NCI-H2196 treated with DMSO at 0.1 percent for 48 hours (cell line): Measurements from ENCODE around the gene RORB.

ENCODE experiments used
- DNase-seq: peaks from one replicate; lab custom pipeline; 2025; ENCODE audit not compliant: unreplicated experiment; lab: John Stamatoyannopoulos, UW

RORB gene

DNA sequence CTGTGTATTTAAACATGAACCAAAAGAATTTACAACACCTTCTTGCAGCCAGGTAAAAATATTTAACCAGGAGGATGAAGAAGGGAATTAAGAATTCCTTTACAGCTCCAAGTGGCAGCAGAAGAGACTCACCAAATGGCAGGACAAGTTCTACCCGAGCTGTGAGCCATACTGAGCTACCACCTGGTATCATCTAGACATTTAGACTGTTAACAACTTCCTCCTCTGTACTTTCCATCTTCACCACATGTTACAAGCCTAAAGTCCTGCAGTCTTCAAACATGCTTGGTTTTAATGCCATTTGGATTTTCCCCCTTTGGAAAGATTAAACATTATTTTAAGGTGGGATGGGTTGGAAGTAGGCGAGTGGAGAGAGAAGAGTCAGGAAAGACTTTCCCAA is 200.4 kb downstream of the RORB start:
- DNase-seq = no peak

DNA sequence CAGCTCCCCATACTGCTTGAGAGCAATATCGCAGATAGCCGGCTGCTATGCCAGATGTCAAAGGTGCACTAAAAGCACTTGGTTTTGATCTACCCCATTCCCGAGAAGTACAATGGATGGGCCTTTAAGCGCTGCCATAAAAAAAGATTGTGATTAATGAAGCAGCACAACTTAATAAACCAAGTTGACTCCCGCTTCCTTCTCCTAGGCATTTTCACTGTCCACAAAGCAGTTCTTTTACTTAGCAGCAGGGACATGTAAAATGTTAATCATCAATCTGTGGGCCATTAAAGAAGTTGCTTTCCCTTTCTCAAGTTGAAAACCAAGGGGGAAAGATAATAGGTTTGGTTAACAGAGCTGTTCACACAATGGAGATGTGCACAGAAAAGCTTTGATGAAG is 214.2 kb downstream of the RORB start:
- DNase-seq = no peak

DNA sequence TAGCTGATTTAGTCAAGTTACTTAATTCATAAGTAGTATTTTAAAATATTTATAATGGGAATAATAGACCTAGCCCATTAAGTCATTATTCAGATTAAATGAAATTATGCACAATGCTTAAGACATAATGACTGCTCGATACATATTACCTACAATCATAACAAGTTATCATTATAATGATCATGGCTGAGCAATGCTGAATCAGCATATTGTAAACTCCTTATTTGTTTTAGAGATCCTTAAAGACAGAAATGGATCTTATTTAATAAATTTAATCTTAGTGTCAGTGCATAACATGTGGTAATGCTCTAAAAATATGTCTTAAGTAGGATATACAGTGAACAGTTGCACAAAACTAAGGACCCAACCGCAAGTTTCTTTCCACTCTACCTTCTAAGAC is 221.6 kb downstream of the RORB start:
- no peak for DNase-seq

DNA sequence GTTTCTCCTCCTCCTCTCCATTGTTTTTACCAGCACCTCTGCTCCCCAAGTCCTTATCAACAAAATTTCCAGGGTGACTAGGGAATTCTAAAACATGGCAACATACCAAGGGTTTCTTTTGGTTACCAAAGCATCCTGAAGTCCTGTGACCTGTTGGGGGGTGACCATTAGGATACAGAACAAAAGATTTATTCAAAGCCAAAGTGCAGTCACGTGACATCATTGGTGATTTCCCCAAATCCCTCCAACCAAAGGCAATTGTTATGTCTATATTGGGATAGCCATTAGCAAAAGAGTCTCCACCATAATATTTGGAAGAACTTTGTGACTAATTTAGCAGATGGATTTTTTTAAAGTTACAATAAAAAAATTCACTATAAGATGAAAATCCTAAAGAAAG is 222.2 kb downstream of the RORB start:
- no peak for DNase-seq

DNA sequence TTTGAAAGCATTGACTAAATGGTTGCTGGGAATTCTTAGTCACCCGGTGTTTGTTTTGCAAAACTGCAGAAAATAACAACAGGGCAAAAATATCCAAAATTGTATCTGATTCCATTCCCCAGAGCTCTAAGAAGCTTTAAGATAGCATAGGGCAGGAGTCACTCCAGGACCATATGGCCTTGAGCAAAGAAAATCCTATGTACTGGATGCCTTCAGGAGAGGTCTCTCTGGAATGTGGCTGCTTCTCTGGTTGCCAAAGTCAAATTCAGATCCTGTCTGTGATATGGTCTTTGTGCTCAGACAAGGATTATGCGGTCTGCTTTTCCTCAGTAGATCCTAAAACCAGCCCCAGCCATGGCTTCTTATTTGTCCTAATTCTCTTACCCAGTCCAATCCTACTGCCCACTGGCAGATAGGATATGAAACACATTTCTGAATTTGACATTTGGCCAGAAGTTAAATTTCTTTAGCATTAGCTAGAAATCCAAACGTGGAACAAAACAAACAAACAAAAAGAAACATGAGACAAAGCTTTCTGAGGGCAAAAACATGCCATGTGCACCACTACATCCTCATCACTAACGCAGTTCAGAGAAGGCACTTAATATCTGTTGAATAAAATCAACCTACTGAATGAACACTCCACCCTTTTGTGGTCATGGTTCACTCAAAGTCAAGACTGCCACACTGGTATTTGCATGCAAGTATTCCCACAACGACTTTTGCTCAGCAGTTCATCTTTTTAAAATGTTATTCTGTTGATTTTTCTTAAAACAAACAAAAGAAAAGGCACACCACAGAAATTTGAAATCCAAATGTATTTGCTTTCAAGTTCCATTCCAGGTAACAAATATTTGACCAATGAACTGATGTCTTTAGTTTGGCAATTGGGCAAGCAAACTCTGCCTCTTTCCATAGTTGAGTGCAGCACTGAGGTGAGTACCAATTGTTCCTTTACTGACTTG is 224.8 kb downstream of the RORB start:
- no peak for DNase-seq

DNA sequence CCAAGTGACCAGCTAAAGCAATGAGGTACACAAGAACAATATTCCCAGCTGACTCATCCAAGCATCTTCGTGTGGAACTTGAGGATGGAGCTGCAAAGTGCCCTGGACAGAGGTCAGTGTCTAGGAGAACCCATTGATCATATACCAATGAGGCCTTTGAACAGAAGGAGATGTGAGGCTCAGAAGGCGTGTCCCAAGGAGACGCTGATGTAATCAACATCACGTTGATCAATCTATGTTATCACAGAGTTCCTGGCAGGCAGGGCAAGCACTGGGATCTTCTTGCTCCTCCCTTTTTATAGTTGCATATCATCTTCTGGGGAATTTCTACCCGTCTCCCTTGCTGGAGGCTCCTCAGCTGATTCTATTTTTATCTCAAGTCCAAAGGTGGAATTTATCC is 227.2 kb downstream of the RORB start:
- no peak for DNase-seq

DNA sequence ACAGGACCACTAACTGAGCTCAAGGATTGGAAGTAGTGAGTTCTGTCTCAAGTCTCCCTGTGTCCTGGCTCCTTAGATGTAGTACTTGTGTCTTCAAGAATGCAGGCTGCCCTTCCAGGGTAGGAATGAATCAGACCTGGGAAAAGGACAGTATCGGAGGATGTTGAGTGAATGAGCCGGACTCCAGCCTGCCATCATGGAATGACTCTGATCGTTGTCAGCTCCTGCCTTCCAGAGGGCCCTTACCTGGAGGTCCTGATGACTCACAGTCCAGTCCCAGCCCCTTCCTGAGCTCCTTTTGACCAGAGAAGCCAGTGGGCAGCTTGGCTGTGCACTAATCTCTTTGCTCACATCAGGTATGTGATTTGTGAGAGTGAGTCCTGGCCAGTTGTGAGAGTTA is 229.4 kb downstream of the RORB start:
- no peak for DNase-seq

DNA sequence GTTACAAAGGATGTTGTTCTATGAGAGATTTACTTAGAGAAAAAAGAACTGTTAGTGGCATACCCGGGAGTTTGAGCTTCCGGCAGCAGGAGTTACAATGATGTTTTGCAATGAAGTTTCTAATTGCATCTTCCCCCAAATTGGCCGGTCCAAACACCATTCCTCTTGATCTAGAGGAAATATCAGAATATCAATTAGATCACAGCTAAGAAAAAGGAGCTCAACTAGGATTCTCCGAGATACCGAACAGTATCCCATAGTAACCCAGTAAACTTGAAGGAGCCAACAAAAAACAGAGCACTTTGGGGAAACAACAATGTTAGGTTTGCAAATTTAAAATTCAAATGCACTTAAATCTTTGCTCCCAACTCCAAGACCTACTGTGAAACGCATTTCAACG is 231.0 kb downstream of the RORB start:
- no peak for DNase-seq

DNA sequence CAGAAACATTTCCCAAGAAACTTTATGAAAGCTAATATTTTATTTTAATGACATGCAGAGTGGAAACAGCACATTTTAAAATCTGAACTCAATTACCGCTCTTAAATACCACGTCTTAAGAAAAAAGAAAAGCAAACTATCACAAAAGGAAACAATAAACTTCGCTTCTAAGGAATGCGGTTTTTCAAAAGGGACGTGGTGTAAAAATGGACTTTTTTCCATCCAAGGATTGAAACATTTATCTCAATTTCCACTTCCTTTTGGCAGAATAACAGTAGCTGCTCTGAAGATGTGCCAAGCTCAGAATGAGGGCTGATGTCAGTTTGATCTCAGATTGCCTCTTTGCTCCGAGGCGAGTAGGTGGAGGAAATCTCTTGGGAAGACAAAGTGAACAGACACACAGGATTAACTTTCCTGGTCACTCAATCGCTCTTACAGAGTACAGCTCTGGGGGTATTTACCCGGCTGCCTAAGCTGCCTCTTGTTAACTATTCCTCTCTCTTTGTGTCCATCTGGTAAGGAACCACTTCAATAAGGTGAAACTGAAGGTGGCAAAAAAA is 232.1 kb downstream of the RORB start:
- no peak for DNase-seq

DNA sequence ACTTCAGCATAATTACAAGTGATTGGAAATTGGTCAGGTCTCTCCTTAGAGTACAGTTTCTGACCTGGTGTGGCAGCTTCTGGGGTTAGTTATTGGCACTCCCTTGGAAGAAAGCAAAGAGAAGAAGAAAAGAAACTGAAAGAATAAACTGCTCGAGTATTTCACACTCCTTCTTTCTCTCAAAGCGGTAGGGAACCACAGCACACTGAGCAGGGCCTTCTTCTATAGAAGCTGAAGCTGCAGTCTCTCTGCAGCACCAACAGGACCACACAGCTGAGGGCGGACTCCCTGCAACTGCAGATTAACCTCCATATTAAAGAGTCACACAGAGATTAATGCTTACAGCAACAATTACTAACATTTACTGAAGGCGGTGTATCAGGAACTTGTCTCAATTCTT is 238.6 kb downstream of the RORB start:
- no peak for DNase-seq

DNA sequence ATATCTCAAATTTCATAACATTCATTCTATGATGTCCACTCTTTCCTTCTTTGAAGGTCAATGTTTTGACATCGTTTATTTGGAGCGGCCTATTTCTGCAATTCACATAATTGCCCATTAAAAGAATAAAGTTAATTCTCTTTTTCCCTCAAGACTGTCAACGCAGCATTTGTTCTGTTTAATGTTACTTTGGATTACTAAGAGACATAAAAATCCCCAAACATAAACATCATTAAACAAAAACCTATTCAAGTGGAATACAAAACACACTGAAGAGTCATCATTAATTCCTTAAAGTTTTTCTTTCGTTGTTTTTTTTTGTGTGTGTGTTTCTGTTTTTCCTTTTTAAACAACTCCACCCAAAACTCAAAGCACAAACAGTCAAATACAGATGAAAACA is 239.5 kb downstream of the RORB start:
- no peak for DNase-seq

DNA sequence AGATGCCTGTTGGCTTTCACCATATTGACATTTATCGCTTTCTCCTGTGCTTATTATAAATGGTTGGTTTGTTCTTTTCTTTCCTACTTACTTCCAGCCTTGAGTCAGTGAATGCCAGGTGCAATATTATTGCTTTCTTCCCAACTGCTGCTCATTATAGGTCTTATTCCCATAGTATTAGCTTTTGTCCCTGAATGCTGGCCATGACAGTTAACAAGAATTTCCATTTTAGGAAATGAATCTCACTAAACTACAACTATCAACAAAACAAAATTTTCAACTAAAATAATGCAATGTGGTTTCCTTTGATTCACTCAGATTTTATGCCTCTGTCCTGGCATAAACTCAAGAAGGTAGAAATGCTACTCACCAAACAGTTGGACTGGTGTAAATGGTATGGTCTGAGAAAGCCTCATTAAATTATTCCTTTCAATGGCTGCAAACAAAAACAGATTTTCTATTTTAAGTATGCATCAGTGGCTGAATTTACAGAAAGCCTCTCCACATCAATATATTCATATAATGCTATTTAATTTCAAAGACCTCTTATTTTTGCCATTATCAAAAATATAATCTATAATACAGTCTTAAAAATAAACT is 245.2 kb downstream of the RORB start:
- DNase-seq = no peak
